GM12878 (cell line): Measurements from ENCODE around the gene REEP1. TPM values are rescaled to one million over a fixed set of nuclear protein-coding genes. Genes with fewer than 3 reads are reported as not detected.

Source experiments
- ATAC-seq: fragments of 200-7000 bp; cut with Tn5 transposase; 3 replicates; pipeline ENCODE4 v1.9.1; 2020; ENCODE audit warnings: mild to moderate bottlenecking, moderate library complexity
- BruUV-seq: library from RNA; stranded (reverse); fragments of 400-500 nt; replicated peaks from 2 replicates; lab custom pipeline; 2021; lab: Mats Ljungman, UMichigan
- CTCF ChIA-PET: fragments of 300-600 bp; sonication (Branson Sonifier 250); formaldehyde crosslinking; extraction: SDS; loops from one replicate; lab custom pipeline; 2021; ENCODE audit warnings: inconsistent platforms; lab: Yijun Ruan, JAX
- POLR2A ChIA-PET: fragments of 350-600 bp; formaldehyde crosslinking; extraction: SDS; loops from one replicate; lab custom pipeline; 2021; ENCODE audit warnings: inconsistent platforms; lab: Charles Lee
- RAD21 ChIA-PET: fragments of 300-600 bp; sonication (Branson Sonifier 250); formaldehyde crosslinking; loops from one replicate; lab custom pipeline; 2023; ENCODE audit warnings: antibody characterized with exemption; ENCODE audit not compliant: unreplicated experiment; lab: Charles Lee
- SMC1A ChIA-PET: fragments of 300-600 bp; sonication (Branson Sonifier 250); formaldehyde crosslinking; loops from one replicate; lab custom pipeline; 2023; ENCODE audit not compliant: unreplicated experiment, uncharacterized antibody; lab: Charles Lee
- DNase-seq: peaks from one replicate; pipeline ENCODE4 v3.0.0-alpha.2; 2011; ENCODE audit warnings: low read depth, low spot score
- FAIRE-seq: peaks from 3 replicates; lab custom pipeline; 2011; peaks lifted over from hg19 to GRCh38; lab: Jason Lieb, UNC
- H2AFZ ChIP-seq: 2 replicates; pipeline ENCODE4 v1.6.0; 2011; ENCODE audit warnings: low read depth, low read length, control low read depth; ENCODE audit not compliant: control insufficient read depth
- H3K27ac ChIP-seq: 2 replicates; pipeline ENCODE4 v1.5.1; 2011; ENCODE audit warnings: control low read depth; ENCODE audit not compliant: control insufficient read depth, insufficient read depth
- H3K27me3 ChIP-seq, 2 experiments: replicated peaks in 1 of 2; 2 replicates each; pipeline versions ENCODE4 v1.6.0 to v1.6.1; 2011; ENCODE audit warnings: low read length in 1 of 2; ENCODE audit not compliant: control insufficient read depth in 2 of 2, insufficient read depth in 2 of 2
- H3K36me3 ChIP-seq, 2 experiments: 2 replicates each; pipeline ENCODE4 v1.5.1; 2011; ENCODE audit warnings: low read length in 1 of 2; ENCODE audit not compliant: control insufficient read depth in 2 of 2, insufficient read depth in 2 of 2
- H3K4me1 ChIP-seq: 2 replicates; pipeline ENCODE4 v1.6.1; 2011; ENCODE audit warnings: mild to moderate bottlenecking, low read length, moderate library complexity, mixed read lengths; ENCODE audit not compliant: control insufficient read depth, insufficient read depth
- H3K4me2 ChIP-seq: 2 replicates; pipeline ENCODE4 v1.6.0; 2011; ENCODE audit warnings: control low read depth; ENCODE audit not compliant: control insufficient read depth, insufficient read depth
- H3K4me3 ChIP-seq: fragments of 200-600 bp; sonication (generic); 2 replicates; pipeline ENCODE4 v1.5.1; 2016
- H3K79me2 ChIP-seq: 2 replicates; pipeline ENCODE4 v1.6.0; 2011; ENCODE audit warnings: low read length; ENCODE audit not compliant: control insufficient read depth, insufficient read depth
- H3K9ac ChIP-seq: 2 replicates; pipeline ENCODE4 v1.8.0; 2011; ENCODE audit warnings: low read length, control low read depth, mixed read lengths; ENCODE audit not compliant: control insufficient read depth, insufficient read depth
- H3K9me3 ChIP-seq: replicated peaks from 3 replicates; pipeline ENCODE4 v1.5.1; 2011; ENCODE audit warnings: mild to moderate bottlenecking, low read length; ENCODE audit not compliant: control insufficient read depth, insufficient read depth
- H4K20me1 ChIP-seq: 2 replicates; pipeline ENCODE4 v1.6.0; 2011; ENCODE audit not compliant: control insufficient read depth, insufficient read depth
- ATF2 ChIP-seq: IDR thresholded peaks from 2 replicates; pipeline ENCODE4 v1.6.1; 2012; ENCODE audit warnings: low read length, inconsistent platforms
- CHD4 ChIP-seq: fragments of 200-600 bp; sonication (generic); IDR thresholded peaks from 2 replicates; pipeline ENCODE4 v1.6.1; 2016; ENCODE audit warnings: mild to moderate bottlenecking
- HDAC2 ChIP-seq: fragments of 200-600 bp; sonication (generic); IDR thresholded peaks from 2 replicates; pipeline ENCODE4 v1.6.1; 2017
- HDGF ChIP-seq: fragments of 450-650 bp; IDR thresholded peaks from 2 replicates; pipeline ENCODE4 v1.6.1; 2016; ENCODE audit warnings: antibody characterized with exemption
- IKZF1 ChIP-seq: fragments of 450-650 bp; conservative IDR thresholded peaks from 2 replicates; pipeline ENCODE4 v1.6.1; 2017; ENCODE audit warnings: antibody characterized with exemption, mild to moderate bottlenecking
- KDM1A ChIP-seq: fragments of 200-600 bp; sonication (generic); IDR thresholded peaks from 2 replicates; pipeline ENCODE4 v1.6.1; 2016; ENCODE audit warnings: borderline replicate concordance
- NFYB ChIP-seq: IDR thresholded peaks from 2 replicates; pipeline ENCODE4 v1.6.1; 2011; ENCODE audit warnings: low read depth, mild to moderate bottlenecking, low read length, improper control_type of control experiment, moderate library complexity; ENCODE audit not compliant: insufficient read depth
- NR2C1 ChIP-seq: fragments of 450-650 bp; IDR thresholded peaks from 2 replicates; pipeline ENCODE4 v1.6.1; 2017; ENCODE audit warnings: antibody characterized with exemption, mild to moderate bottlenecking, moderate library complexity
- NR2F1 ChIP-seq: fragments of 450-650 bp; conservative IDR thresholded peaks from 2 replicates; pipeline ENCODE4 v1.6.1; 2017; ENCODE audit warnings: mild to moderate bottlenecking
- RCOR1 ChIP-seq: conservative IDR thresholded peaks from 2 replicates; pipeline ENCODE4 v1.6.1; 2012; ENCODE audit warnings: low read depth, low read length, improper control_type of control experiment
- SIN3A ChIP-seq: IDR thresholded peaks from 2 replicates; pipeline ENCODE4 v1.6.1; 2012; ENCODE audit warnings: low read depth, low read length, improper control_type of control experiment
- SMAD1 ChIP-seq: fragments of 450-650 bp; IDR thresholded peaks from 2 replicates; pipeline ENCODE4 v1.6.1; 2018; ENCODE audit warnings: mild to moderate bottlenecking, low read depth; ENCODE audit not compliant: partially characterized antibody
- TARDBP ChIP-seq: IDR thresholded peaks from 2 replicates; pipeline ENCODE4 v1.6.1; 2016; ENCODE audit warnings: borderline replicate concordance
- YY1 ChIP-seq: IDR thresholded peaks from 2 replicates; pipeline ENCODE4 v1.6.1; 2011; ENCODE audit warnings: low read depth, mild to moderate bottlenecking, low read length
- ZBTB40 ChIP-seq: fragments of 450-650 bp; IDR thresholded peaks from 2 replicates; pipeline ENCODE4 v1.6.1; 2016; ENCODE audit warnings: mild to moderate bottlenecking, moderate library complexity, borderline replicate concordance
- WGBS: methylation state at CpG from one replicate; pipeline ENCODE4 v1.1.6; 2016; ENCODE audit warnings: low lambda C conversion rate; ENCODE audit not compliant: insufficient replicate concordance, insufficient coverage; ENCODE audit errors: missing lambda C conversion rate; 5-methylcytosine and 5-hydroxymethylcytosine counted together
- in situ Hi-C: fragments of 300-500 bp; cut with MboI; formaldehyde crosslinking; loops from 9 replicates; pipeline ENCODE4 v1.14.3; 2018; ENCODE audit warnings: mixed read lengths
- intact Hi-C: fragments of 100-400 bp; cut with micrococcal nuclease; formaldehyde crosslinking; loops from one replicate; pipeline ENCODE4 v1.14.2; 2022; ENCODE audit not compliant: unreplicated experiment
- polyA plus RNA-seq, 11 experiments: library from polyadenylated mRNA; depleted of rRNA in 4 of 11; unstranded in 6 of 11; stranded (reverse) in 5 of 11; fragments of >200 nt; fragmentation: Nextera tagmentation in 4 of 11; fragmentation: Illumina TruSeq in 1 of 11; extraction: Ambion mirVana in 4 of 11; extraction: Trizol in 1 of 11; gene quantifications; 1 replicate in 1 of 11; 2 replicates in 10 of 11; pipeline versions ENCODE4 v1.2.1 to v1.2.3, GENCODE V29; 2011 to 2016; ENCODE audit warnings: inconsistent platforms in 2 of 11, missing spikeins in 2 of 11, low read depth in 1 of 11
- total RNA-seq, 4 experiments: library from RNA; depleted of rRNA in 3 of 4; stranded (reverse); fragments of >200 nt in 3 of 4; fragmentation: Illumina TruSeq in 1 of 4; extraction: Trizol in 1 of 4; gene quantifications; 2 replicates each; pipeline versions ENCODE4 v1.2.1 to v1.2.3, GENCODE V29; 2013 to 2021
- TF ChIP-seq, protein P1 (sequence below): fragments of 450-650 bp; IDR thresholded peaks from 2 replicates; pipeline ENCODE4 v1.6.1; 2017; ENCODE audit warnings: antibody characterized with exemption, mild to moderate bottlenecking, moderate library complexity
- TF ChIP-seq, protein P2 (sequence below): fragments of 450-650 bp; IDR thresholded peaks from 2 replicates; pipeline ENCODE4 v1.6.1; 2014; ENCODE audit warnings: mild to moderate bottlenecking

The REEP1 gene
- total and polyA plus RNA-seq, 10 of the 15 experiments (the other 5 are each of a cell fraction or from before 2014, with no cell fraction given), result 0.02 to 0.30 (median 0.09) TPM; not detected in 1

GRCh38 chr2:86300496-86300895 lies 36.9 kb downstream of the REEP1 start:
- BruUV-seq, result no TSS peak
- CTCF ChIA-PET, result interaction anchor here (12.3 kb wide), 1 partner anchor 77 kb away, joined by 278 read pairs; no protein-coding TSS in a partner anchor
- 17% methylated on average over 3 of the region's 3 CpGs for WGBS
- TF ChIP-seq SIN3A, result no peak
- TF ChIP-seq RCOR1, result no peak
- TF ChIP-seq CHD4, result no peak
- no peak for TF ChIP-seq NR2C1
- TF ChIP-seq, protein P1, sequence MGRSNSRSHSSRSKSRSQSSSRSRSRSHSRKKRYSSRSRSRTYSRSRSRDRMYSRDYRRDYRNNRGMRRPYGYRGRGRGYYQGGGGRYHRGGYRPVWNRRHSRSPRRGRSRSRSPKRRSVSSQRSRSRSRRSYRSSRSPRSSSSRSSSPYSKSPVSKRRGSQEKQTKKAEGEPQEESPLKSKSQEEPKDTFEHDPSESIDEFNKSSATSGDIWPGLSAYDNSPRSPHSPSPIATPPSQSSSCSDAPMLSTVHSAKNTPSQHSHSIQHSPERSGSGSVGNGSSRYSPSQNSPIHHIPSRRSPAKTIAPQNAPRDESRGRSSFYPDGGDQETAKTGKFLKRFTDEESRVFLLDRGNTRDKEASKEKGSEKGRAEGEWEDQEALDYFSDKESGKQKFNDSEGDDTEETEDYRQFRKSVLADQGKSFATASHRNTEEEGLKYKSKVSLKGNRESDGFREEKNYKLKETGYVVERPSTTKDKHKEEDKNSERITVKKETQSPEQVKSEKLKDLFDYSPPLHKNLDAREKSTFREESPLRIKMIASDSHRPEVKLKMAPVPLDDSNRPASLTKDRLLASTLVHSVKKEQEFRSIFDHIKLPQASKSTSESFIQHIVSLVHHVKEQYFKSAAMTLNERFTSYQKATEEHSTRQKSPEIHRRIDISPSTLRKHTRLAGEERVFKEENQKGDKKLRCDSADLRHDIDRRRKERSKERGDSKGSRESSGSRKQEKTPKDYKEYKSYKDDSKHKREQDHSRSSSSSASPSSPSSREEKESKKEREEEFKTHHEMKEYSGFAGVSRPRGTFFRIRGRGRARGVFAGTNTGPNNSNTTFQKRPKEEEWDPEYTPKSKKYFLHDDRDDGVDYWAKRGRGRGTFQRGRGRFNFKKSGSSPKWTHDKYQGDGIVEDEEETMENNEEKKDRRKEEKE, result no peak
- TF ChIP-seq, protein P2, sequence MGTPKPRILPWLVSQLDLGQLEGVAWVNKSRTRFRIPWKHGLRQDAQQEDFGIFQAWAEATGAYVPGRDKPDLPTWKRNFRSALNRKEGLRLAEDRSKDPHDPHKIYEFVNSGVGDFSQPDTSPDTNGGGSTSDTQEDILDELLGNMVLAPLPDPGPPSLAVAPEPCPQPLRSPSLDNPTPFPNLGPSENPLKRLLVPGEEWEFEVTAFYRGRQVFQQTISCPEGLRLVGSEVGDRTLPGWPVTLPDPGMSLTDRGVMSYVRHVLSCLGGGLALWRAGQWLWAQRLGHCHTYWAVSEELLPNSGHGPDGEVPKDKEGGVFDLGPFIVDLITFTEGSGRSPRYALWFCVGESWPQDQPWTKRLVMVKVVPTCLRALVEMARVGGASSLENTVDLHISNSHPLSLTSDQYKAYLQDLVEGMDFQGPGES, result no peak
- no peak for TF ChIP-seq YY1
- no peak for TF ChIP-seq SMAD1
- no peak for TF ChIP-seq TARDBP
- TF ChIP-seq KDM1A, result no peak
- TF ChIP-seq ATF2, result no peak
- TF ChIP-seq HDAC2, result no peak
- no peak for TF ChIP-seq IKZF1
- TF ChIP-seq ZBTB40, result no peak
- TF ChIP-seq HDGF, result no peak
- no peak for TF ChIP-seq NR2F1
- no peak for TF ChIP-seq NFYB

More at GRCh38 chr2:86300496-86300895, 36.9 kb downstream of the REEP1 start:
- FAIRE-seq (no peak), ATAC-seq (no peak), DNase-seq (no peak)
- Histone ChIP-seq H3K27ac (no peak overlapping the region), H2AFZ (no peak overlapping the region), H4K20me1 (no peaks in the 10 kb centered on the region), H3K4me3 (no peak overlapping the region), H3K36me3 (no peaks in the 10 kb centered on the region), H3K27me3 (peaks cover 0 to 2% of the 10 kb centered on the region in 2 experiments; a peak in 1 of 4 replicates), H3K79me2 (no peaks in the 10 kb centered on the region), H3K4me1 (no peaks in the 10 kb centered on the region), H3K4me2 (no peak overlapping the region), H3K9me3 (no peaks in the 10 kb centered on the region), H3K9ac (no peak overlapping the region)
- ChIA-PET SMC1A (interaction anchor here (0.8 to 12.1 kb wide), 4 partner anchors 66 to 473 kb away, joined by 3 to 178 read pairs (median 8); no protein-coding TSS in a partner anchor), POLR2A (no interaction called here), RAD21 (interaction anchor here (0.6 to 12.9 kb wide), 2 partner anchors 78 to 116 kb away, joined by 3 to 181 read pairs; no protein-coding TSS in a partner anchor)
- in situ Hi-C loops, result no loop called here
- intact Hi-C loops, result loop anchor here (5.0 kb wide), 1 partner anchor 67 kb away; no protein-coding TSS in a partner anchor
